SH-SY5Y (cell line): ENCODE measurements around the gene CTXND1.

Source experiments
- GATA2 ChIP-seq: IDR thresholded peaks from 2 replicates; pipeline ENCODE4 v1.6.1; 2011; ENCODE audit warnings: mild to moderate bottlenecking, low read depth, low read length
- GATA3 ChIP-seq: IDR thresholded peaks from 2 replicates; pipeline ENCODE4 v1.6.1; 2011; ENCODE audit warnings: low read depth, mild to moderate bottlenecking, low read length, moderate library complexity

DNA sequence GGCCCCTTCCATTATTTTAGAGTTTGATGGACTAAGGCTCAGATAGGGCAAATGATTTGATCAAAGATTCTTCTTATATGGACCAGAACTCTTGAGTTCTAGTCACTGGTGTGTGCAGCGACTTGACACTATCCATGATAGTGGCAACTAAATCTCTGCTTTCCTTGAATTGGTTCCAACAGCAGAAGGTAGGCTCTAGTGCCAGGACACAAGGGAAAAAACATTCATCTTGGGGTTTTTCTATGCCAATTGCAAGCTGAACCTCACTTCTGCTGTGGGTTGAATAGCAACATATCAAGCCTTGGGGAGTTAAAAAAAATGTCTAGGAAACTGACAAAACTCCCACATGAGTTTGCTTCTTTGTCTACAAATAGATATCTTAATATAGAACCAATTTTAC lies 35.1 kb downstream of the CTXND1 start:
- TF ChIP-seq GATA2, result no peak
- no peak for TF ChIP-seq GATA3
